CD4-positive, alpha-beta memory T cell (primary cell): ENCODE data around the gene CREBL2. TPM values are rescaled to one million over a fixed set of nuclear protein-coding genes. Genes with fewer than 3 reads are reported as not detected.
A peak's percentile ranks its signal among the peaks of the same experiment; 100 is the strongest.

Experiments used
- CTCF ChIA-PET: fragments of 350-600 bp; sonication (Branson Sonifier 250); formaldehyde crosslinking; loops from one replicate; lab custom pipeline; 2021; ENCODE audit warnings: inconsistent platforms; ENCODE audit not compliant: partially characterized antibody; lab: Charles Lee
- POLR2A ChIA-PET: fragments of 350-600 bp; sonication (Branson Sonifier 250); formaldehyde crosslinking; loops from one replicate; lab custom pipeline; 2021; ENCODE audit not compliant: partially characterized antibody; lab: Charles Lee
- DNase-seq, 5 donors: peaks; one replicate each; pipeline versions ENCODE4 v3.0.0 to v3.0.0-alpha.2; 2020 to 2022; ENCODE audit warnings: mixed read lengths in 1 of 5
- H3K27ac ChIP-seq: one replicate; pipeline ENCODE4 v1.7.0; 2013; ENCODE audit warnings: low read depth, low read length
- H3K27me3 ChIP-seq: 2 replicates; pipeline ENCODE4 v1.7.0; 2013; ENCODE audit warnings: mild to moderate bottlenecking, low read length, moderate library complexity; ENCODE audit not compliant: insufficient read depth
- H3K36me3 ChIP-seq: 2 replicates; pipeline ENCODE4 v1.7.0; 2013; ENCODE audit warnings: mild to moderate bottlenecking, low read length, moderate library complexity; ENCODE audit not compliant: insufficient read depth
- H3K4me1 ChIP-seq: 2 replicates; pipeline ENCODE4 v1.7.0; 2013; ENCODE audit warnings: mild to moderate bottlenecking, low read length, moderate library complexity; ENCODE audit not compliant: insufficient read depth
- H3K4me3 ChIP-seq, 2 donors: one replicate each; pipeline ENCODE4 v1.7.0; 2013; ENCODE audit warnings: low read length in 2 of 2, mild to moderate bottlenecking in 1 of 2
- H3K9me3 ChIP-seq, 2 donors: one replicate each; pipeline ENCODE4 v1.7.0; 2013; ENCODE audit warnings: low read length in 2 of 2, control low read depth in 1 of 2; ENCODE audit not compliant: control insufficient read depth in 1 of 2
- H3K27ac Mint-ChIP-seq, 7 donors: one replicate each; pipeline ENCODE4 v1.8.0; 2020 to 2021; ENCODE audit warnings: mixed read lengths in 7 of 7, mild to moderate bottlenecking in 6 of 7, inconsistent platforms in 3 of 7, moderate library complexity in 3 of 7
- H3K27me3 Mint-ChIP-seq, 2 donors: one replicate each; pipeline ENCODE4 v1.8.0; 2020 to 2021; ENCODE audit warnings: mixed read lengths in 2 of 2
- H3K36me3 Mint-ChIP-seq, 2 donors: one replicate each; pipeline ENCODE4 v1.8.0; 2020 to 2021; ENCODE audit warnings: mixed read lengths in 2 of 2, inconsistent platforms in 1 of 2, mild to moderate bottlenecking in 1 of 2
- H3K4me1 Mint-ChIP-seq, 4 donors: one replicate each; pipeline ENCODE4 v1.8.0; 2020 to 2021; ENCODE audit warnings: mixed read lengths in 4 of 4, mild to moderate bottlenecking in 1 of 4
- H3K4me3 Mint-ChIP-seq, 8 donors: one replicate each; pipeline ENCODE4 v1.8.0; 2020 to 2021; ENCODE audit warnings: mixed read lengths in 8 of 8, mild to moderate bottlenecking in 7 of 8, moderate library complexity in 6 of 8, inconsistent platforms in 3 of 8
- H3K9me3 Mint-ChIP-seq, 8 donors: one replicate each; pipeline ENCODE4 v1.8.0; 2020 to 2021; ENCODE audit warnings: mixed read lengths in 8 of 8, mild to moderate bottlenecking in 5 of 8, inconsistent platforms in 3 of 8, moderate library complexity in 1 of 8
- intact Hi-C: fragments of 100-400 bp; cut with micrococcal nuclease; formaldehyde crosslinking; loops from one replicate; pipeline ENCODE4 v1.15.1; 2023
- polyA plus RNA-seq, 2 donors: library from polyadenylated mRNA; unstranded; fragments of 300-500 nt; fragmentation: Illumina TruSeq; gene quantifications; one replicate each; pipeline ENCODE4 v1.2.3, GENCODE V29; 2021
- total RNA-seq, 2 experiments: library from RNA; stranded (reverse); gene quantifications; one replicate each; pipeline ENCODE4 v1.2.3, GENCODE V29; 2021

CREBL2 gene
- total and polyA plus RNA-seq, 4 experiments from 2014 or later: 51.0 to 107 (median 61.8) TPM

DNA sequence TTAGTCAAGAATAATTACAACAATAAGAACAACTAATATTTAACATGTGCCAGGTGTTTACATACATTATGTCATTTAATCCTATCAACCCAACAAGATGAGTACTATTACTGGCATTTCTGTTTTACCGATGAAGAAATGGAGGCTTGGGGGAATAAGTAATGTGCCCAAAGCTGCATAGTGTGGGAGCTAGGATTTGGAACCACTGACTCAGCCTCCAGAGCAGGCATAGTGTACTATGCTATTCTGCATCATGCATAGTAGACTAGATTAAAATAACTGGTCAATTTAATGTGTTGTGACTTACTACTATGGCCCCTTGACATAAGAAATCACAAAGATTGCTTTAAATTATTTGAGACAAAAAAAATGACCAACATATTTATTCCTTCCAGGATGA, 74.8 kb downstream of the CREBL2 start:
- Mint-ChIP-seq H3K27ac (no peak overlapping the region), H3K27me3 (no peaks in the 10 kb centered on the region), H3K4me1 (peaks cover 0 to 11% (median 6%) of the 10 kb centered on the region in 4 donors), H3K4me3 (no peak overlapping the region), H3K36me3 (no peaks in the 10 kb centered on the region), H3K9me3 (no peaks in the 10 kb centered on the region)
- POLR2A ChIA-PET: interaction anchor here (2.1 to 33.8 kb wide), 2 partner anchors 11 to 33 kb away, joined by 6 to 1446 read pairs; partner anchors contain the start of gene CDKN1B
- Histone ChIP-seq H3K4me1 (peaks cover 9% of the 10 kb centered on the region), H3K9me3 (no peaks in the 10 kb centered on the region), H3K36me3 (no peaks in the 10 kb centered on the region), H3K27me3 (no peaks in the 10 kb centered on the region), H3K27ac (no peak overlapping the region), H3K4me3 (no peak overlapping the region)
- DNase-seq: no peak
- CTCF ChIA-PET: interaction anchor here (1.2 kb wide), 1 partner anchor 31 kb away, joined by 3 read pairs; no protein-coding TSS in a partner anchor
- intact Hi-C loops: no loop called here

DNA sequence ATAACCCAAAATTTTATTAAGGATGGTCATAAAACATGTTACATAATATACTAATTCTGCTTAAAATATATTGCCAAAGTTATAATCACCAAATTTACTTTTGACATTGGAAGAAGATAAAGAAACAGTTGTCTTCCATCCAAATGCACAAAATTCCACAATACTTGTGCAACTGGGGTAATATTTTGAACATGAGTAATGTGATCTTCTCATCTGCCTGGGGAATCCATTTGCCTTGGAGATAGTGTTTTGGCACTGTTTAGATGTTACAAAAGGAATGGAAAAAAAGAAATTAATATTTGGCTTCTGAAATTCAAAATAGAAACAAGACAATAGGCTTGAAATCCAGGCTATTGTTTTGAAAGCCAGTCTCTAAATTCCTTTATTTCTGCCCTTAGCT, 75.2 kb downstream of the CREBL2 start:
- ChIA-PET POLR2A (interaction anchor here (2.1 to 33.8 kb wide), 2 partner anchors 11 to 32 kb away, joined by 6 to 1446 read pairs; partner anchors contain the start of gene CDKN1B), CTCF (interaction anchor here (0.6 to 1.2 kb wide), 2 partner anchors 31 to 39 kb away, joined by 3 to 4 read pairs; no protein-coding TSS in a partner anchor)
- H3K27me3 Mint-ChIP-seq: no peaks in the 10 kb centered on the region
- no peak overlapping the region for H3K4me3 ChIP-seq
- no peaks in the 10 kb centered on the region for H3K36me3 Mint-ChIP-seq
- H3K9me3 ChIP-seq: no peaks in the 10 kb centered on the region
- no peak overlapping the region for H3K4me3 Mint-ChIP-seq
- H3K4me1 Mint-ChIP-seq: peaks cover 0 to 11% (median 6%) of the 10 kb centered on the region in 4 donors
- H3K4me1 ChIP-seq: peaks cover 9% of the 10 kb centered on the region
- no peak overlapping the region for H3K27ac ChIP-seq
- no peaks in the 10 kb centered on the region for H3K36me3 ChIP-seq
- DNase-seq: no peak
- H3K27me3 ChIP-seq: no peaks in the 10 kb centered on the region
- no peaks in the 10 kb centered on the region for H3K9me3 Mint-ChIP-seq
- H3K27ac Mint-ChIP-seq: no peak overlapping the region
- intact Hi-C loops: no loop called here

DNA sequence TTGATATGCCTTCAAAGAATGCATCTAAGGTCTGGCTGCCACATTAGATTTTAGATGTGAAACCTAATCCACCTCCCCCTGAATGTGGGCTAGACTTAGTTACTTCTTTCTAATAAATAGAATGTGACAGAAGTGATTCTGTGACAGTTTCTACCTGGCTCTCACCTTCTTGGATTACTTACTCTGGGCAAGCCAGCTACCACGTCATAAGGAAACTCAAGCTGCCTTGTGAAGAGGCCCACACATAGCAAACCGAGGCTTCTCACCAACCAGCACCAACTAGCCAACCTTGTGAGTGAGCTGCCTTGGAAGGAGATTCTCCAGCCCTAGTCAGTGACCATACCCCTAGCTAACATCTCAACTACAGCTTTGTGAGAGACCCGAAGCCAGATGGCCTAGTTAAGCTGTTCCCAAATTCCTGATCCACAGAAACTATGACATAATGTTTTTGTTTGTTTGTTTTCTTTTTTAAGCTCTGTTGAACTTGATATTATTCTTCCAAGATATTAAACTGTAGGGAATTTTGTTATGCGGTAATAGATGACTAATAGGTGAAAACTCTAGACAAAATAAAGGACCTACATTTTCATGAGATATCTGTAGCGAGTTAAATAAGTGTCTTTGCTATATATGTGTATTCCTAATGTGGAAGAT, 78.1 kb downstream of the CREBL2 start:
- Histone ChIP-seq H3K27ac (no peak overlapping the region), H3K36me3 (no peaks in the 10 kb centered on the region), H3K9me3 (no peaks in the 10 kb centered on the region), H3K4me1 (peaks cover 9% of the 10 kb centered on the region), H3K27me3 (no peaks in the 10 kb centered on the region), H3K4me3 (no peak overlapping the region)
- no peaks in the 10 kb centered on the region for H3K9me3 Mint-ChIP-seq
- ChIA-PET CTCF (interaction anchor here (0.8 to 1.4 kb wide), 3 partner anchors 27 to 47 kb away, joined by 4 to 7 read pairs (median 4); no protein-coding TSS in a partner anchor), POLR2A (interaction anchor here (1.1 to 33.8 kb wide), 3 partner anchors 8 to 332 kb away, joined by 3 to 1446 read pairs (median 3); partner anchors contain the start of genes BORCS5 and CDKN1B)
- H3K27ac Mint-ChIP-seq: peak overlapping the region in 3 of 7 donors; percentile 17 to 66 (median 36)
- intact Hi-C loops: no loop called here
- no peak for DNase-seq
- H3K36me3 Mint-ChIP-seq: no peaks in the 10 kb centered on the region
- peaks cover 0 to 11% (median 5%) of the 10 kb centered on the region in 4 donors for H3K4me1 Mint-ChIP-seq
- no peaks in the 10 kb centered on the region for H3K27me3 Mint-ChIP-seq
- H3K4me3 Mint-ChIP-seq: peak overlapping the region in 1 of 8 donors; percentile 4

DNA sequence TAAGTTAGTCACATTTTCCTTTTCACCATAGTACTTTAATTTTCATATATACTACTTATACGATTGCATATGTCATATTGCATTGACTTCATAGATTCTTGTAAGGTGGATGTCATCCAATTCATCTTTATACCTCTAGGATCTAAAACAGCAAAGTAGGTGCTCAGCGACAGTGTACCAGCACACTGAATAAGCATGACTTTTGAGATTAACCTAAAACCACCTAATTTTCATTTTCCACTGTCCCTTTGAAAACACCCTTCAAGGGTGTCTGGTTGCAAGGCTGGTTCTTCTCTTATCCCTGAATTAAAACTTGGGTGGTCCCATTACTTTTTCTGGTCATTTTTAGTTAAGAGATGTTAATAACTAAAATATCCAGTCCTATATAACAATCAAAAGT, 79.9 kb downstream of the CREBL2 start:
- peaks cover 9 to 19% (median 11%) of the 10 kb centered on the region in 4 donors for H3K4me1 Mint-ChIP-seq
- H3K27me3 Mint-ChIP-seq: no peaks in the 10 kb centered on the region
- no peaks in the 10 kb centered on the region for H3K9me3 Mint-ChIP-seq
- H3K4me3 ChIP-seq: no peak overlapping the region
- no peaks in the 10 kb centered on the region for H3K27me3 ChIP-seq
- CTCF ChIA-PET: interaction anchor here (0.5 to 1.2 kb wide), 2 partner anchors 45 to 334 kb away, joined by 3 to 4 read pairs; no protein-coding TSS in a partner anchor
- POLR2A ChIA-PET: interaction anchor here (1.5 to 33.8 kb wide), 3 partner anchors 10 to 334 kb away, joined by 3 to 1446 read pairs (median 4); partner anchors contain the start of gene CDKN1B
- no peak overlapping the region for H3K27ac ChIP-seq
- no peaks in the 10 kb centered on the region for H3K36me3 ChIP-seq
- no peak overlapping the region for H3K4me3 Mint-ChIP-seq
- intact Hi-C loops: no loop called here
- no peak for DNase-seq
- peaks cover 15% of the 10 kb centered on the region for H3K4me1 ChIP-seq
- no peaks in the 10 kb centered on the region for H3K9me3 ChIP-seq
- peak overlapping the region in 1 of 7 donors; percentile 58 for H3K27ac Mint-ChIP-seq
- peaks cover 0 to 4% of the 10 kb centered on the region in 2 donors for H3K36me3 Mint-ChIP-seq

DNA sequence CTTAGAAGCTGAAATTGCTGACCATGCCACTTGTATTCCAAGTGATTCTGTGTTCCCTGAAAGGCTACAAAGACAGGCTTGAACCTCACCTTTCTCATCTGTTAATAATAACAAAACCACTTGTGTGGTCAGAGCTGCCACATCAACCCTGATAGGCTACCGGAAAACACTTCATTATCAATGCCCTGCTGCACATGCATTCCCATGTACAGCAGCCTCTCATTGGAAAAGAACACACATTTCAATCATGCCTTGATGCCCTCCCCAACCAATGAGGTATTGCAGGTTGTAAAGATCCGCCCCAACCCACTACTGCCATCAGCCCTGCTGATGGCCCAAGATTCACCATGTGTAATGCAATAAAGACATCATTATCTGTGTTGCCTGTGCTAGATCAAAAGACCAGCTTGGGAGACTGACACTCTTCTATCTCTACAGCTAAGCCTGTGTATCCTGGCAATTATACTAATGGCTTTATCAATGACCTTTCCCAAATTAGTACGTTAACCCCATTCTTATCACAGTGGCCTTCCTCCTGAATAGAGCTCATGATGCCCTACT, 81.5 kb downstream of the CREBL2 start:
- H3K27ac Mint-ChIP-seq: peak overlapping the region in 3 of 7 donors; percentile 4 to 33 (median 9)

More for the DNA sequence above, 81.5 kb downstream of the CREBL2 start:
- peaks cover 16 to 35% (median 26%) of the 10 kb centered on the region in 4 donors for H3K4me1 Mint-ChIP-seq
- peaks cover 28% of the 10 kb centered on the region for H3K4me1 ChIP-seq
- no peaks in the 10 kb centered on the region for H3K27me3 Mint-ChIP-seq
- ChIA-PET CTCF (interaction anchor here (1.0 to 1.2 kb wide), 3 partner anchors 37 to 335 kb away, joined by 3 read pairs; no protein-coding TSS in a partner anchor), POLR2A (interaction anchor here (1.6 to 33.8 kb wide), 4 partner anchors 26 to 335 kb away, joined by 3 to 1446 read pairs (median 24); partner anchors contain the start of gene CDKN1B)
- H3K4me3 Mint-ChIP-seq: no peak overlapping the region
- H3K4me3 ChIP-seq: no peak overlapping the region
- intact Hi-C loops: no loop called here
- H3K36me3 Mint-ChIP-seq: peaks cover 0 to 6% of the 10 kb centered on the region in 2 donors
- no peaks in the 10 kb centered on the region for H3K36me3 ChIP-seq
- no peak overlapping the region for H3K27ac ChIP-seq
- H3K9me3 Mint-ChIP-seq: no peaks in the 10 kb centered on the region
- H3K9me3 ChIP-seq: no peaks in the 10 kb centered on the region
- DNase-seq: no peak
- no peaks in the 10 kb centered on the region for H3K27me3 ChIP-seq

Other genes starting within 250 kb of the CREBL2 start
- gene DUSP16, start 49.0 kb upstream of the CREBL2 start, total RNA-seq: 100 to 1,000 TPM; 122 to 125 TPM
- 10 to 100 TPM; 16.8 to 22.8 TPM for gene DUSP16, start 49.0 kb upstream of the CREBL2 start, polyA plus RNA-seq
- gene GPR19, start 84.3 kb downstream of the CREBL2 start, total RNA-seq: 1 to 10 TPM; 3.4 to 4.4 TPM
- 1 to 10 TPM in 1 of 2 donors, under 1 TPM in 1; 0.55 to 1.2 TPM for gene GPR19, start 84.3 kb downstream of the CREBL2 start, polyA plus RNA-seq
- gene CDKN1B, start 105.5 kb downstream of the CREBL2 start, total RNA-seq: 100 to 1,000 TPM; 232 to 238 TPM
- gene CDKN1B, start 105.5 kb downstream of the CREBL2 start, polyA plus RNA-seq: 10 to 100 TPM; 12.5 to 14.5 TPM
- gene APOLD1, start 173.8 kb downstream of the CREBL2 start, total RNA-seq: 1 to 10 TPM; 2.7 to 4.3 TPM
- gene APOLD1, start 173.8 kb downstream of the CREBL2 start, polyA plus RNA-seq: 1 to 10 TPM in 1 of 2 donors, under 1 TPM in 1; 0.38 to 1.1 TPM
- 10 to 100 TPM; 66.5 to 66.6 TPM for gene DDX47, start 201.5 kb downstream of the CREBL2 start, total RNA-seq
- 10 to 100 TPM; 71.2 to 74.9 TPM for gene DDX47, start 201.5 kb downstream of the CREBL2 start, polyA plus RNA-seq